Ascending aorta (tissue), 2 donors: ENCODE data around the gene KPNA1. TPM values are rescaled to one million over a fixed set of nuclear protein-coding genes. Genes with fewer than 3 reads are reported as not detected.
A peak's percentile ranks its signal among the peaks of the same experiment; 100 is the strongest.

Source experiments
- DNase-seq, 2 donors: peaks; one replicate each; pipeline ENCODE4 v3.0.0-alpha.2; 2019; ENCODE audit warnings: low spot score in 2 of 2
- H3K27ac ChIP-seq, 2 donors: fragments of 200-600 bp; sonication (generic); one replicate each; pipeline ENCODE4 v1.5.1; 2016 to 2017; ENCODE audit warnings: mild to moderate bottlenecking in 1 of 2
- H3K27me3 ChIP-seq: fragments of 200-600 bp; sonication (generic); one replicate; pipeline ENCODE4 v1.5.1; 2017
- H3K36me3 ChIP-seq, 2 donors: fragments of 200-600 bp; sonication (generic); one replicate each; pipeline ENCODE4 v1.5.1; 2016
- H3K4me1 ChIP-seq, 2 donors: fragments of 200-600 bp; sonication (generic); one replicate each; pipeline ENCODE4 v1.5.1; 2016 to 2017; ENCODE audit warnings: mild to moderate bottlenecking in 1 of 2
- H3K4me3 ChIP-seq, 2 donors: fragments of 200-600 bp; sonication (generic); one replicate each; pipeline ENCODE4 v1.5.1; 2016 to 2017; ENCODE audit warnings: mild to moderate bottlenecking in 1 of 2
- H3K9me3 ChIP-seq, 2 donors: fragments of 200-600 bp; sonication (generic); one replicate each; pipeline ENCODE4 v1.5.1; 2016
- CTCF ChIP-seq, 3 experiments: fragments of 200-600 bp in 2 of 3; fragments of 450-650 bp in 1 of 3; sonication (generic) in 2 of 3; IDR thresholded peaks; one replicate each; pipeline ENCODE4 v1.5.1; 2016 to 2019; ENCODE audit warnings: antibody characterized with exemption in 3 of 3, mild to moderate bottlenecking in 1 of 3, moderate library complexity in 1 of 3
- intact Hi-C: fragments of 100-400 bp; cut with DNase I; formaldehyde crosslinking; loops from one replicate; pipeline ENCODE4 v1.15.1; 2023
- total RNA-seq: library from RNA; depleted of rRNA; stranded (reverse); fragments of >200 nt; gene quantifications from one replicate; pipeline ENCODE4 v1.1.0, GENCODE V29; 2016

The KPNA1 gene
- total RNA-seq, 1 donor from 2014 or later = 21.1 TPM

- DNase-seq = no peak
- H3K27me3 ChIP-seq = no peaks in the 10 kb centered on the region
- H3K4me3 ChIP-seq = no peak overlapping the region
- H3K9me3 ChIP-seq = no peaks in the 10 kb centered on the region
- no peak for TF ChIP-seq CTCF (IDR thresholded peaks at IDR 0.05)
- no peak overlapping the region for H3K27ac ChIP-seq
- H3K36me3 ChIP-seq = no peaks in the 10 kb centered on the region
- intact Hi-C loops = loop anchor here (10.0 kb wide), 2 partner anchors 135 to 765 kb away; partner anchors contain the start of genes FAM162A and MIX23
- H3K4me1 ChIP-seq = peaks cover 0 to 3% of the 10 kb centered on the region in 2 donors
Measured at GRCh38 chr3:122519693-122520092, 5.0 kb upstream of the KPNA1 start.

GRCh38 chr3:122516846-122517360 is 2.2 kb upstream of the KPNA1 start:
- H3K36me3 ChIP-seq = no peaks in the 10 kb centered on the region
- peaks cover 6 to 16% of the 10 kb centered on the region in 2 donors for H3K4me1 ChIP-seq
- TF ChIP-seq CTCF (IDR thresholded peaks at IDR 0.05) = no peak
- DNase-seq = no peak
- H3K27ac ChIP-seq = no peak overlapping the region
- H3K4me3 ChIP-seq = no peak overlapping the region
- H3K9me3 ChIP-seq = no peaks in the 10 kb centered on the region
- intact Hi-C loops = loop anchor here (10.0 kb wide), 2 partner anchors 132 to 762 kb away; partner anchors contain the start of genes FAM162A and MIX23
- no peaks in the 10 kb centered on the region for H3K27me3 ChIP-seq

- Histone ChIP-seq H3K36me3 (no peaks in the 10 kb centered on the region), H3K4me1 (peaks cover 6 to 18% of the 10 kb centered on the region in 2 donors), H3K4me3 (no peak overlapping the region), H3K27me3 (no peaks in the 10 kb centered on the region), H3K9me3 (no peaks in the 10 kb centered on the region), H3K27ac (no peak overlapping the region)
- no peak for DNase-seq
- no peak for TF ChIP-seq CTCF (IDR thresholded peaks at IDR 0.05)
- intact Hi-C loops = loop anchor here (1.0 to 10.0 kb wide), 4 partner anchors 48 to 761 kb away; partner anchors contain the start of genes DTX3L, FAM162A, MIX23 and PARP9
Measured at GRCh38 chr3:122515870-122516269, 1.1 kb upstream of the KPNA1 start.

GRCh38 chr3:122515020-122515468 is 305 bp upstream of the KPNA1 start:
- Histone ChIP-seq H3K27ac (peak overlapping the region; percentile 92 to 98), H3K27me3 (no peaks in the 10 kb centered on the region), H3K36me3 (no peaks in the 10 kb centered on the region), H3K4me3 (peak overlapping the region; percentile 77 to 97), H3K9me3 (no peaks in the 10 kb centered on the region), H3K4me1 (peaks cover 6 to 21% of the 10 kb centered on the region in 2 donors)
- no peak for TF ChIP-seq CTCF (IDR thresholded peaks at IDR 0.05)
- intact Hi-C loops = loop anchor here (1.0 to 10.0 kb wide), 4 partner anchors 49 to 760 kb away; partner anchors contain the start of genes DTX3L, FAM162A, MIX23 and PARP9
- DNase-seq = no peak

GRCh38 chr3:122513386-122514122 is 1.2 kb downstream of the KPNA1 start:
- peak overlapping the region; percentile 92 to 98 for H3K27ac ChIP-seq
- no peak for DNase-seq
- no peaks in the 10 kb centered on the region for H3K9me3 ChIP-seq
- TF ChIP-seq CTCF (IDR thresholded peaks at IDR 0.05) = no peak
- H3K27me3 ChIP-seq = no peaks in the 10 kb centered on the region
- peak overlapping the region; percentile 77 to 97 for H3K4me3 ChIP-seq
- no peaks in the 10 kb centered on the region for H3K36me3 ChIP-seq
- intact Hi-C loops = loop anchor here (1.0 to 10.0 kb wide), 5 partner anchors 54 to 759 kb away; partner anchors contain the start of genes FAM162A, HSPBAP1, MIX23 and WDR5B
- peaks cover 6 to 27% of the 10 kb centered on the region in 2 donors for H3K4me1 ChIP-seq
